Nephron (organoid): ENCODE results near the gene SVBP.

ENCODE experiments used
- H3K27ac Mint-ChIP-seq, 3 experiments: 2 replicates each; pipeline ENCODE4 v1.8.0; 2020; ENCODE audit warnings: mixed read lengths in 3 of 3, mild to moderate bottlenecking in 2 of 3, moderate library complexity in 1 of 3
- H3K27me3 Mint-ChIP-seq: 2 replicates; pipeline ENCODE4 v1.8.0; 2021; ENCODE audit warnings: low read depth, mild to moderate bottlenecking, moderate library complexity, mixed read lengths
- H3K36me3 Mint-ChIP-seq: 2 replicates; pipeline ENCODE4 v1.8.0; 2020; ENCODE audit warnings: low read depth, mixed read lengths
- H3K4me1 Mint-ChIP-seq: 2 replicates; pipeline ENCODE4 v1.8.0; 2020; ENCODE audit warnings: mixed read lengths
- H3K4me3 Mint-ChIP-seq, 3 experiments: 2 replicates each; pipeline ENCODE4 v1.8.0; 2020; ENCODE audit warnings: mild to moderate bottlenecking in 3 of 3, mixed read lengths in 3 of 3, moderate library complexity in 2 of 3
- H3K9me3 Mint-ChIP-seq: 2 replicates; pipeline ENCODE4 v1.8.0; 2020; ENCODE audit warnings: mixed read lengths
- CTCF ChIP-seq, 3 experiments: fragments of 200-600 bp; sonication (generic); IDR thresholded peaks; one replicate each; pipeline ENCODE4 v1.5.0; 2021; ENCODE audit warnings: antibody characterized with exemption in 3 of 3; ENCODE audit not compliant: unreplicated experiment in 3 of 3

SVBP gene

GRCh38 chr1:42830631-42831030, 13.4 kb upstream of the SVBP start:
- Mint-ChIP-seq H3K4me3 (no peak overlapping the region), H3K9me3 (no peaks in the 10 kb centered on the region), H3K27me3 (no peaks in the 10 kb centered on the region), H3K4me1 (peaks cover 8% of the 10 kb centered on the region), H3K27ac (no peak overlapping the region), H3K36me3 (no peaks in the 10 kb centered on the region)
- no peak for TF ChIP-seq CTCF (IDR thresholded peaks at IDR 0.05; ENCODE audit: unreplicated experiment in 3 of 3)

GRCh38 chr1:42825036-42825851, 8.0 kb upstream of the SVBP start:
- no peaks in the 10 kb centered on the region for H3K9me3 Mint-ChIP-seq
- no peaks in the 10 kb centered on the region for H3K36me3 Mint-ChIP-seq
- no peak overlapping the region for H3K4me3 Mint-ChIP-seq
- H3K27ac Mint-ChIP-seq, result peak overlapping the region in 2 of 3 experiments; percentile 6
- no peak for TF ChIP-seq CTCF (IDR thresholded peaks at IDR 0.05; ENCODE audit: unreplicated experiment in 3 of 3)
- H3K27me3 Mint-ChIP-seq, result no peaks in the 10 kb centered on the region
- H3K4me1 Mint-ChIP-seq, result peaks cover 27% of the 10 kb centered on the region

- TF ChIP-seq CTCF (IDR thresholded peaks at IDR 0.05; ENCODE audit: unreplicated experiment in 3 of 3), result no peak
- Mint-ChIP-seq H3K27me3 (no peaks in the 10 kb centered on the region), H3K4me3 (no peak overlapping the region)
Measured at GRCh38 chr1:42824481-42825035, 7.4 kb upstream of the SVBP start.

GRCh38 chr1:42822800-42823392, 5.7 kb upstream of the SVBP start:
- Mint-ChIP-seq H3K9me3 (no peaks in the 10 kb centered on the region), H3K36me3 (no peaks in the 10 kb centered on the region), H3K4me3 (peak overlapping the region in 1 of 3 experiments; percentile 8), H3K27ac (peak overlapping the region; percentile 6 to 84 (median 71)), H3K4me1 (peaks cover 29% of the 10 kb centered on the region), H3K27me3 (no peaks in the 10 kb centered on the region)
- no peak for TF ChIP-seq CTCF (IDR thresholded peaks at IDR 0.05; ENCODE audit: unreplicated experiment in 3 of 3)

More at GRCh38 chr1:42824481-42825035, 7.4 kb upstream of the SVBP start:
- H3K9me3 Mint-ChIP-seq, result no peaks in the 10 kb centered on the region
- peak overlapping the region in 1 of 3 experiments; percentile 6 for H3K27ac Mint-ChIP-seq
- no peaks in the 10 kb centered on the region for H3K36me3 Mint-ChIP-seq
- peaks cover 27% of the 10 kb centered on the region for H3K4me1 Mint-ChIP-seq

GRCh38 chr1:42821690-42822089, 4.5 kb upstream of the SVBP start:
- Mint-ChIP-seq H3K4me1 (peaks cover 36% of the 10 kb centered on the region), H3K36me3 (no peaks in the 10 kb centered on the region), H3K9me3 (no peaks in the 10 kb centered on the region), H3K4me3 (no peak overlapping the region), H3K27ac (no peak overlapping the region), H3K27me3 (no peaks in the 10 kb centered on the region)
- TF ChIP-seq CTCF (IDR thresholded peaks at IDR 0.05; ENCODE audit: unreplicated experiment in 3 of 3), result no peak
